DND-41 (cell line): ENCODE measurements around the gene INTS6L.

Experiments used
- ATAC-seq: fragments of 200-7000 bp; cut with Tn5 transposase; 3 replicates; pipeline ENCODE4 v1.9.1; 2021; ENCODE audit warnings: low read depth; ENCODE audit not compliant: insufficient read depth
- DNase-seq: peaks from one replicate; pipeline ENCODE4 v3.0.0-alpha.2; 2020
- H2AFZ ChIP-seq: 2 replicates; pipeline ENCODE4 v1.6.0; 2012; ENCODE audit warnings: low read depth, low read length
- H3K27ac ChIP-seq: 2 replicates; pipeline ENCODE4 v1.5.1; 2012; ENCODE audit warnings: low read length, inconsistent platforms
- H3K27me3 ChIP-seq: fragments of 200-600 bp; sonication (generic); 2 replicates; pipeline ENCODE4 v1.6.0; 2012; ENCODE audit warnings: low read length, mild to moderate bottlenecking, inconsistent platforms; ENCODE audit not compliant: insufficient read depth, poor library complexity
- H3K36me3 ChIP-seq: 2 replicates; pipeline ENCODE4 v1.5.1; 2012; ENCODE audit warnings: low read length, inconsistent platforms; ENCODE audit not compliant: insufficient read depth
- H3K4me1 ChIP-seq: 2 replicates; pipeline ENCODE4 v1.5.1; 2012; ENCODE audit warnings: mild to moderate bottlenecking, low read length; ENCODE audit not compliant: insufficient read depth
- H3K4me2 ChIP-seq: 2 replicates; pipeline ENCODE4 v1.6.0; 2012; ENCODE audit warnings: mild to moderate bottlenecking, moderate library complexity, low read length, inconsistent platforms; ENCODE audit not compliant: insufficient read depth
- H3K4me3 ChIP-seq, 2 experiments: fragments of 200-600 bp in 1 of 2; shearing (Covaris generic) in 1 of 2; 2 replicates each; pipeline ENCODE4 v1.5.1; 2012 to 2016; ENCODE audit warnings: inconsistent platforms in 2 of 2, low read length in 2 of 2, mild to moderate bottlenecking in 2 of 2, low read depth in 1 of 2, moderate library complexity in 1 of 2
- H3K79me2 ChIP-seq: 2 replicates; pipeline ENCODE4 v1.6.0; 2012; ENCODE audit warnings: low read length, inconsistent platforms; ENCODE audit not compliant: insufficient read depth
- H3K9ac ChIP-seq: 2 replicates; pipeline ENCODE4 v1.6.0; 2012; ENCODE audit warnings: low read depth, mild to moderate bottlenecking, inconsistent platforms, low read length, moderate library complexity
- H3K9me3 ChIP-seq: 2 replicates; pipeline ENCODE4 v1.5.1; 2012; ENCODE audit warnings: low read length, moderate library complexity, mild to moderate bottlenecking, inconsistent platforms; ENCODE audit not compliant: insufficient read depth, severe bottlenecking
- H4K20me1 ChIP-seq: 2 replicates; pipeline ENCODE4 v1.6.0; 2012; ENCODE audit warnings: low read length; ENCODE audit not compliant: insufficient read depth
- EZH2 ChIP-seq: IDR thresholded peaks from 3 replicates; pipeline ENCODE4 v1.6.1; 2012; ENCODE audit warnings: borderline replicate concordance, low read depth, mild to moderate bottlenecking, moderate library complexity, low read length, inconsistent platforms; ENCODE audit not compliant: severe bottlenecking
- TF ChIP-seq, protein P1 (sequence below): IDR thresholded peaks from 2 replicates; pipeline ENCODE4 v1.5.1; 2012; ENCODE audit warnings: borderline replicate concordance, low read length, moderate library complexity, mild to moderate bottlenecking; ENCODE audit not compliant: poor library complexity, severe bottlenecking; ENCODE audit errors: extremely low read depth

The INTS6L gene

DNA sequence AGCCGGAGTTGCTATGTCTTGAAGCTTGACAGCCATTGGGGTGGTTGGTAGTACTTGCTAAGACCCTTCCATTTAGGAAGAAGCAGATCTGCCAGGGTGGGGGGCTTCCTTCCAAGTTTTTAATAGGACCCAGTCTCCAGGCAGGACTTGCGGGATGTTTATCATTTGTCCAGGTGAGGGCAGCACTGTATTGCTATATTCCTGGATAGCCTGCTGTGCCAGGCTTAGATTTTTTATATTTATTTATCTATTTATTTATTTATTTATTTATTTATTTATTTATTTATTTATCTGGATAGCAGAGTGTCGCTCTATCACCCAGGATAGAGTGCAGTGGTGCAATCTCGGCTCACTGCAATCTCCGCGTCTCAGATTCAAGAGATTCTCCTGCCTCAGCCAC, 105.5 kb downstream of the INTS6L start:
- no peaks in the 10 kb centered on the region for H3K9me3 ChIP-seq
- no peaks in the 10 kb centered on the region for H4K20me1 ChIP-seq
- no peak overlapping the region for H3K4me2 ChIP-seq
- no peak overlapping the region for H3K4me3 ChIP-seq
- no peaks in the 10 kb centered on the region for H3K36me3 ChIP-seq
- no peaks in the 10 kb centered on the region for H3K79me2 ChIP-seq
- H3K9ac ChIP-seq: no peak overlapping the region
- TF ChIP-seq EZH2: no peak
- TF ChIP-seq, protein P1, sequence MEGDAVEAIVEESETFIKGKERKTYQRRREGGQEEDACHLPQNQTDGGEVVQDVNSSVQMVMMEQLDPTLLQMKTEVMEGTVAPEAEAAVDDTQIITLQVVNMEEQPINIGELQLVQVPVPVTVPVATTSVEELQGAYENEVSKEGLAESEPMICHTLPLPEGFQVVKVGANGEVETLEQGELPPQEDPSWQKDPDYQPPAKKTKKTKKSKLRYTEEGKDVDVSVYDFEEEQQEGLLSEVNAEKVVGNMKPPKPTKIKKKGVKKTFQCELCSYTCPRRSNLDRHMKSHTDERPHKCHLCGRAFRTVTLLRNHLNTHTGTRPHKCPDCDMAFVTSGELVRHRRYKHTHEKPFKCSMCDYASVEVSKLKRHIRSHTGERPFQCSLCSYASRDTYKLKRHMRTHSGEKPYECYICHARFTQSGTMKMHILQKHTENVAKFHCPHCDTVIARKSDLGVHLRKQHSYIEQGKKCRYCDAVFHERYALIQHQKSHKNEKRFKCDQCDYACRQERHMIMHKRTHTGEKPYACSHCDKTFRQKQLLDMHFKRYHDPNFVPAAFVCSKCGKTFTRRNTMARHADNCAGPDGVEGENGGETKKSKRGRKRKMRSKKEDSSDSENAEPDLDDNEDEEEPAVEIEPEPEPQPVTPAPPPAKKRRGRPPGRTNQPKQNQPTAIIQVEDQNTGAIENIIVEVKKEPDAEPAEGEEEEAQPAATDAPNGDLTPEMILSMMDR: peak; percentile 26
- no peak overlapping the region for H3K27ac ChIP-seq
- no peak for ATAC-seq
- H3K27me3 ChIP-seq: no peaks in the 10 kb centered on the region
- no peaks in the 10 kb centered on the region for H3K4me1 ChIP-seq
- peak; percentile 4 for DNase-seq
- no peak overlapping the region for H2AFZ ChIP-seq

DNA sequence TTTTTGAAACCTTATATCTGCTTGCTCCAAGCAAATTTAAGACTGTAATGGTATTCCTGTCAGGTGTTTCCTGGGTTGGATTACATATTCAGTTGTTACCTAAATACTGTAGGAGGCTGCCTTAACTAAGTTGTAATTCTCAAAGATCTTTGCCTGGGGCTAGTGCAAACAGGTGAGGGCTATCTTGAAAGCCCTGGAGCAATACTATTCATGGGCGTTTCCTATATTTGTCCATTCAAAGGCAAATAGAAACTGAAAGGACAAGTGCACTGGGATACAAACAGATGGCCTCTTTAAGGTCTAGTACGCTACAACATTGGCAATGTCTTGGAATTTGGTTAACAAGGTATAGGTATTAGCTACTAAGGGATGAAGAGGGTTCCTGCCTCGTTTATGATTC, 108.9 kb downstream of the INTS6L start:
- H3K4me1 ChIP-seq: no peaks in the 10 kb centered on the region
- H3K27me3 ChIP-seq: no peaks in the 10 kb centered on the region
- no peaks in the 10 kb centered on the region for H4K20me1 ChIP-seq
- no peaks in the 10 kb centered on the region for H3K79me2 ChIP-seq
- H3K9me3 ChIP-seq: no peaks in the 10 kb centered on the region
- H3K4me3 ChIP-seq: no peak overlapping the region
- H3K9ac ChIP-seq: no peak overlapping the region
- ATAC-seq (no peak), DNase-seq (no peak)
- no peak overlapping the region for H3K27ac ChIP-seq
- no peak overlapping the region for H3K4me2 ChIP-seq
- no peaks in the 10 kb centered on the region for H3K36me3 ChIP-seq
- TF ChIP-seq, protein P1: no peak
- H2AFZ ChIP-seq: no peak overlapping the region
